ENCODE results near the gene DNAJB11. TPM values are rescaled to one million over a fixed set of nuclear protein-coding genes. Genes with fewer than 3 reads are reported as not detected.

Gene DNAJB11
- total and polyA plus RNA-seq, 2 experiments from 2014 or later = 47.4 to 144 TPM

- no peaks in the 10 kb centered on the region for H3K4me1 ChIP-seq (ENCODE audit: low read depth)
- TF ChIP-seq CTCF (IDR thresholded peaks at IDR 0.05; ENCODE audit: low read depth, low read length) = no peak
- DNase-seq (ENCODE audit: low read depth in 1 of 2, low spot score in 1 of 2) = no peak
- no peaks in the 10 kb centered on the region for H3K36me3 ChIP-seq
- H3K9me3 ChIP-seq (ENCODE audit: low read depth) = no peaks in the 10 kb centered on the region
- no peaks in the 10 kb centered on the region for H3K27me3 ChIP-seq
- H3K4me3 ChIP-seq = no peak overlapping the region
- no peak overlapping the region for H3K27ac ChIP-seq
Observed at GRCh38 chr3:186593862-186594261, 23.3 kb downstream of the DNAJB11 start.

GRCh38 chr3:186594591-186595113 is 24.1 kb downstream of the DNAJB11 start:
- TF ChIP-seq CTCF (IDR thresholded peaks at IDR 0.05; ENCODE audit: low read depth, low read length) = no peak
- H3K27ac ChIP-seq = no peak overlapping the region
- H3K4me3 ChIP-seq = no peak overlapping the region
- no peaks in the 10 kb centered on the region for H3K27me3 ChIP-seq
- H3K9me3 ChIP-seq (ENCODE audit: low read depth) = no peaks in the 10 kb centered on the region
- DNase-seq (ENCODE audit: low read depth in 1 of 2, low spot score in 1 of 2) = no peak
- no peaks in the 10 kb centered on the region for H3K4me1 ChIP-seq (ENCODE audit: low read depth)
- H3K36me3 ChIP-seq = no peaks in the 10 kb centered on the region

GRCh38 chr3:186596568-186597287 is 26.2 kb downstream of the DNAJB11 start:
- Histone ChIP-seq H3K27me3 (peaks cover 4% of the 10 kb centered on the region), H3K36me3 (no peaks in the 10 kb centered on the region), H3K9me3 (ENCODE audit: low read depth) (no peaks in the 10 kb centered on the region), H3K4me3 (no peak overlapping the region), H3K27ac (no peak overlapping the region), H3K4me1 (ENCODE audit: low read depth) (no peaks in the 10 kb centered on the region)
- peak in 1 of 2 donors; percentile 57 for DNase-seq (ENCODE audit: low read depth in 1 of 2, low spot score in 1 of 2)
- no peak for TF ChIP-seq CTCF (IDR thresholded peaks at IDR 0.05; ENCODE audit: low read depth, low read length)

- Histone ChIP-seq H3K9me3 (ENCODE audit: low read depth) (no peaks in the 10 kb centered on the region), H3K4me3 (no peak overlapping the region), H3K27me3 (peaks cover 4% of the 10 kb centered on the region), H3K4me1 (ENCODE audit: low read depth) (no peaks in the 10 kb centered on the region), H3K27ac (no peak overlapping the region), H3K36me3 (no peaks in the 10 kb centered on the region)
- peak; percentile 36 to 82 for DNase-seq (ENCODE audit: low read depth in 1 of 2, low spot score in 1 of 2)
- TF ChIP-seq CTCF (IDR thresholded peaks at IDR 0.05; ENCODE audit: low read depth, low read length) = no peak
Observed at GRCh38 chr3:186598108-186598784, 27.7 kb downstream of the DNAJB11 start.

GRCh38 chr3:186598794-186599141 is 28.2 kb downstream of the DNAJB11 start:
- H3K9me3 ChIP-seq (ENCODE audit: low read depth) = no peaks in the 10 kb centered on the region
- H3K27ac ChIP-seq = no peak overlapping the region
- no peak overlapping the region for H3K4me3 ChIP-seq
- no peaks in the 10 kb centered on the region for H3K4me1 ChIP-seq (ENCODE audit: low read depth)
- peaks cover 4% of the 10 kb centered on the region for H3K27me3 ChIP-seq
- TF ChIP-seq CTCF (IDR thresholded peaks at IDR 0.05; ENCODE audit: low read depth, low read length) = no peak
- DNase-seq (ENCODE audit: low read depth in 1 of 2, low spot score in 1 of 2) = no peak
- no peaks in the 10 kb centered on the region for H3K36me3 ChIP-seq
